HG03558 (cell line): ENCODE measurements around the gene TACC2.
"Not testable (repeated sequence)": the region's sequence is repeated elsewhere in the genome, so short reads cannot be mapped to it uniquely, and the experiment has no call there.

ENCODE experiments used
- ATAC-seq: cut with Tn5 transposase; IDR thresholded peaks from one replicate; pipeline ENCODE4 v1.9.1; 2021; ENCODE audit warnings: moderate number of reproducible peaks; ENCODE audit not compliant: unreplicated experiment; ENCODE audit errors: extremely low read depth

Gene TACC2, protein sequence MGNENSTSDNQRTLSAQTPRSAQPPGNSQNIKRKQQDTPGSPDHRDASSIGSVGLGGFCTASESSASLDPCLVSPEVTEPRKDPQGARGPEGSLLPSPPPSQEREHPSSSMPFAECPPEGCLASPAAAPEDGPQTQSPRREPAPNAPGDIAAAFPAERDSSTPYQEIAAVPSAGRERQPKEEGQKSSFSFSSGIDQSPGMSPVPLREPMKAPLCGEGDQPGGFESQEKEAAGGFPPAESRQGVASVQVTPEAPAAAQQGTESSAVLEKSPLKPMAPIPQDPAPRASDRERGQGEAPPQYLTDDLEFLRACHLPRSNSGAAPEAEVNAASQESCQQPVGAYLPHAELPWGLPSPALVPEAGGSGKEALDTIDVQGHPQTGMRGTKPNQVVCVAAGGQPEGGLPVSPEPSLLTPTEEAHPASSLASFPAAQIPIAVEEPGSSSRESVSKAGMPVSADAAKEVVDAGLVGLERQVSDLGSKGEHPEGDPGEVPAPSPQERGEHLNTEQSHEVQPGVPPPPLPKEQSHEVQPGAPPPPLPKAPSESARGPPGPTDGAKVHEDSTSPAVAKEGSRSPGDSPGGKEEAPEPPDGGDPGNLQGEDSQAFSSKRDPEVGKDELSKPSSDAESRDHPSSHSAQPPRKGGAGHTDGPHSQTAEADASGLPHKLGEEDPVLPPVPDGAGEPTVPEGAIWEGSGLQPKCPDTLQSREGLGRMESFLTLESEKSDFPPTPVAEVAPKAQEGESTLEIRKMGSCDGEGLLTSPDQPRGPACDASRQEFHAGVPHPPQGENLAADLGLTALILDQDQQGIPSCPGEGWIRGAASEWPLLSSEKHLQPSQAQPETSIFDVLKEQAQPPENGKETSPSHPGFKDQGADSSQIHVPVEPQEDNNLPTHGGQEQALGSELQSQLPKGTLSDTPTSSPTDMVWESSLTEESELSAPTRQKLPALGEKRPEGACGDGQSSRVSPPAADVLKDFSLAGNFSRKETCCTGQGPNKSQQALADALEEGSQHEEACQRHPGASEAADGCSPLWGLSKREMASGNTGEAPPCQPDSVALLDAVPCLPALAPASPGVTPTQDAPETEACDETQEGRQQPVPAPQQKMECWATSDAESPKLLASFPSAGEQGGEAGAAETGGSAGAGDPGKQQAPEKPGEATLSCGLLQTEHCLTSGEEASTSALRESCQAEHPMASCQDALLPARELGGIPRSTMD (N-terminal part only)

DNA sequence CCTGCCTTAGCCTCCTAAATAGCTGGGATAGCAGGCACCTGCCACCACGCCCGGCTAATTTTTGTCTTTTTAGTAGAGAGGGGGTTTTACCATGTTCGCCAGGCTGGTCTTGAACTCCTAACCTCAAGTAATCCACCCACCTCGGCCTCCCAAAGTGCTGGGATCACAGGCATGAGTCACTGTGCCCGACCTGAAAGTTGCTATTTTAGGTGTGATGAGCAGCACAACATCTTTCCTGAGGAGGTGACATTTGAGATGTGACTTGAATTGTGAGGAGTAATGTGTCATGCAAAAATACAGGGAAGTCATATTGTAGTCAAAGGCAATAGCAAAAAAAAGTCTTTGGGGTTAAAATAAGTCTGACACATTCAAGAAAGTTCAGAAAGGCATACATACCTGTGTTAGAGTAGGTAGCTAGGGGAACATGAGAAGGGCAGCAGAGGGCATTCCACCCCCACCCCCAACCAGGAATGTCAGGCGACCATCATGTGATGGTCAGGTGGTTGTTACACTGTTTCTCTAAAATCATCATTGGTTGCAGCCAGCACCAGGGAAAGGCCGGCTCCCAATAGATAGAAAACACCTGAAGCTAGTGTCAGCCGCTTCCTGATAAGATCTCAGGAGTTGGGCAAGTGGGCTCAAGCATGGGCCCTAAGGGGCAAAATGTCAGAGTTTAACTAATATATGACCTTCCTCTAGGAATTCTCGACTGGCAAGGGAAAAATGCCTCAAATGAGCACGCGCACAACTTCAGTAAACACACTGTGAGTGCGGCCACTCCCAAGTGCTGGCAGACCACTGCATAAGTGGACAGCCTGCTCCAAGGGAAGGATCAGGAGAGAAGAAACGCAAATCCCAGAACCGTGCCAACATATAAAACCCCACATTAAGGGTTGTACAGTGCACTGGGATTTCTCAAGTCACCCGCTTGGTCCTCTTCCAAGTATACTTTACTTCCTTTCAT, at the start of gene TACC2:
Gene TACC2 (plus strand): TSS at position 803 of the 964 bp plus-strand sequence. CDS start 32,819 bp downstream, outside the sequence.
- no peak for ATAC-seq

DNA sequence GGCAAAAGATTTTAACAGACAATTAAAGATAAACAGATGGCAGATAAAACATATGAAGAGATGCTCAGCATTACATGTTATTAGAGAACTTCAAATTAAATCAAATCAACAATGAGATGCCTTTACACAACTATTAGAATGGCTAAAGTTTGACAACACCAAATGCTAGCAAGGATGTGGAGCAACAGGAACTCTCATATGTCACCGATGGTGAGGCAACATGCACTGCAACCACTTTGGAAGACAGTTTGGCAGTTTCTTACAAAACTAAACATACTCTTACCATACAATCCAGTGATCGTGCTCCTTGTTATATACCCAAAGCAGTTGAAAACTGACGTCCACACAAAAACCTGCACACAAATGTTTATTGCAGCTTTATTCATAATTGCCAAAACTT, 47.4 kb upstream of the TACC2 start:
- no peak for ATAC-seq

DNA sequence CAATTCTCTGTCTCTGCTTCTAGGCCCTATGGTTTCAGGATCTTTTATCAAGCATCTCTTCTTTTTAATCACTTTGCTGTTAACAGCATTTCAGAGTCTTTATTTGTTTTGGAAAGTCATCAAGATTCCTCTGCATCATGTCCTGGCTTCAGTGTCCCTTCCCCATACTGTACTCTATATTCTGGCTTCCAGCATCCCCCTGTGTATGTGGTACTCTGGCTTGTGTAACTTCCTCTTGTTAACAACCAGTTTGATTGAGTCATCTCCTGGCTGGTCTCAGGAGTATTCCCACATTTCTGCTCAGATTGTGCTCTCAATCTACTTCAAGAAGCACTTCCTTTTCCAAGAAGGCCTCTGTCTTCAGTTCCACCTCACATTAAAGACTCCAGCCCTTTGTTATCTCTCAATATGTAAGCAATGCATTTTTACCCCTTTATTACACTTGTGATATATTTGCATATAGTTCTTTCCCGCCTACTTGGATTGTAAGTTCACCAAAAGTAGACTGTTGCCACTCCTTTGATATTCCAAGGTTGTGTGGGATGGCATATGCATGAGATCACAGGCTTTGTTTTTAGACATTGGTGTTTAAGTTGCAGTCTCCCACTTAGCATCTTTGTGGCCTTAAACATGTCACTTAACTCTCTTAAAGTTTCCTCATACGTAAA, 46.1 kb upstream of the TACC2 start:
- no peak for ATAC-seq

DNA sequence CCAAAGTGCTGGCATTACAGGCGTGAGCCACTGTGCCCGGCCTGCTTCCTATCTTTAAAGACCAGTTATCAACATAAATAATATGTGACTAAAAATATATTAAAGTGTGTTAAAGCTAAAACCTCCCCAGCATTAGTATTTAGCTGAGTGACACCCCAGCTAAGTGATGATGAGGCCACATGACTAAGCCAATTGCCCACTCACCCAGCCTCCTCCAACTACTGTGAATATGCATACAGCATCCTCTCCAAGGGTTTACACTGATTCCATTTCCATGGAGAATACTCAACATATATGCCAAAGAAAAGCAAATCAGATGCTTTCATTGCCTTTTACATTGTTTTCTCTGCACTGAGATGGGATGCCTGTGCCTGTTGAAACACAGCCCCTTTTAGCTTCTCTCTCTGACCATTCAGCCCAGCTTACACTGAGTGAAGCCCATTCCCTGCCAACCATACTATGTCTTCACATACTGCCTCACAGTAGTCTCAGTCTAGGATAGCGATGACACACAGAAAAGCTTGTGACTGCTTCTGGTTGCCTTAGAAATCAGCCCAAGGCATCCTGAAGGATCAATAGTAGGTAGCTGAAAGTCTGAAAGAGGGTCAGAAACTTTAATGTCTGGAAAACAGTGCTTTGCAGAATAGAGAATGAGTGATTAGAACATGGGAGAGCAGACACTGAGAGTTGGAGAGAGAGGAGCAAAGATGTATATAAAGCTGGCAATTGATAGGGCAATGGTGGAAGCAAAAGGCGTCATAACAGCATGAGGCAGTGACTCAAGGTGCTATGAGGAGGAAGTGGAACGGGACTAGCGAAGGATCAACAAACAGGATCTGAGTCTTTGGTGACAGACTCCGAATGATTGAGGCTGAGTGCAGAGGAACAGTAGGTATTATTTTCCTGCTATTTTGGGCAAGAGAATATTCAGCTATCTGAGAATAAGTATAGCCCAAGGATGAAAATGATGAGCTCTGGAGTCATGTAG, 41.3 kb upstream of the TACC2 start:
- ATAC-seq, result no peak

DNA sequence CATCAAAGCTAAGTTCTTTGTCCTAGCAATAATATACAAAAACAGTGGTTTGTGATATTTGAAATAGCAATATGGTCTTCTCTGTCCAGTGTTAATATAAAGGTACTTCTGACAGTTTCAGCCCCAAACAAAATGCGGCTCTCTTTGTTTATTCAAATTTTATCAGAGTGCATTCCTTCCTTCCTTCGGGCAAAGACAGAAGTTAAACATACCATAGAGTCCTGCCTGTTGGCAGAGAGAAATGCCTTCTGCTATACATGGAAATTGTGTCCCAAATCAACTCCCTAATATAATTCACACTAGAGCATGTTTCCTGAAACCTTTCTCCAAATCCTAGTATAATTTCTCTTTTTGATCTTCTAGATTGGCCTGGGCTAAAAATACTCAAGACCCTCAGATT, 39.9 kb upstream of the TACC2 start:
- ATAC-seq, result no peak

DNA sequence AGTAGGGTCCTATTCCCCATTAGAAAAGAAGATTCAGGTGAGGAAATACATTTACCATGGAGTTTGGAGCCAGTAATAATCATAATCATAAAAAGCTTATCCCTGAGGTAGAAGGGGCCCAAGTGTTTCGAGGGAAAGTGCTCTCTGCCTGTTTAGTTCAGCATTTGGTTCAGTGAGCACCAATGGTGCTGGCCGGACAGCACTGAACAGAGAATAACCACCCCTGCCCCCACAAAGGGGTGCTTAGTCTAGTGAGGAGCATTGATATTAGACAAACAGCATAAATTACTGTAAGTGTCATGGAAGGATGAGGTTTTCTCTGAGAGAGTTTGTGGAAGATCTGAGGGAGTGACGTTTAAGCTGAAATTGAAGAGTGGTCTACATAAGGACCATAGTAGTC, 39.5 kb upstream of the TACC2 start:
- ATAC-seq, result no peak

DNA sequence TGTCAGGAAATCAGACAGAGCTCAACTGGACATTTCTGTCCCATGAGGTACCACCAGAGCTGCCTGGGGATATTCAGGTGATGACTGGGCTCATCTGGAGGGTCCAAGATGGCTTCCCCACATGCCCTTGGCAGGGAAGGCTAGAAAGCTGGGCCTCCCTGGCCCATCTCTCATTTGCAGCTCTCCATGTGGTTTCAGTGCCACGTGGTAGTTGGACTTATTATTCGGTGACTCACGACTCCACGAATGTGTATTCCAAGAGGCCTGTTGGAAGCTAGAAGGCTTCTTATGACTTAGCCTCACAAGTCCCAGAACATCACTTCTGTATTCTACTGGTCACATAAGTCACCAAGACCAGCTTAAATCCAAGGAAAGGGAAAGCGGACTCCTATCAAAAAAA, 36.7 kb upstream of the TACC2 start:
- no peak for ATAC-seq

DNA sequence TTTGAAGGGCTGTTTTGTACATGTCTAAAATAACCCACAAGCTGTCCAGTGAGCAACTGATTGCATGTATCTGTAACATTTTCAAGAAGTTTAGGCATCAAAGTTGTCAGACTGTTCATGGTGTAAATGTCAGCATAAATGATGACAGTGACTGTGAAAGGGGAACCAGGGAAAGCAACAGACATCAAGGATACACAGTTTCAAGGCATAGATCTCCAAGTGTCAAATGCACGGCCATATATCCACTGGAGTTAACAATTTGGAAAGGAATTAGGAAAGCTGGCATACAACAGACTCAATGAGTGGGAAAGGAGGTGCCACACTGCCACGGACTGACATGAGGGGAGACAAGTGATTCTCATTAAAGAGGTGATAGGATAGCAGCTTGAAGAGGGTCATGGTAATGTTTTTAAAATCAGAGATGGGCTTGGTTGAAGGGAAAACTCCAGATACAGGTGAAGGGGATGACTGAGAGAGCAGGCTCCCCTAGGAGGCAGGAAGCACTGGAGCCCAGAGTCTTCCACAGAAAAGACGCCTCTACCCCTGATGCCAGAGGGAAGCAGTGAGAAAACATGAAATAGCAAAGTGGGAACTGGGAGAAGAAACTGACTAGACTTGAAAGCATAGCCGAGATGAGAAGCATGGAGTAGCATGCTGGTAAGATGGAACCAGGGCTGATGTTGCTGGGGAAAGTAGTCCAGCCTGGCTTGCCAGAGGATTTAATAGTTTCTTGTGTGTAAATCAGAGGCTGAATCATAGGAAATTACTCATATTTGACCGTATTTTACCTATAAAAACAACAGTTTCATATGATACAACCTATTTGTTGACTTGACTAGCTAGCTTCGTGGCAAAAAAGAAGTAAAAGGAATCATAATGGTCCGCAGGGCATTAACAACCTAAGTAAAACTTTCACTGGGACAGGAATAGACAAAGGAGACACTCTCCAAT, 32.6 kb upstream of the TACC2 start:
- no peak for ATAC-seq

DNA sequence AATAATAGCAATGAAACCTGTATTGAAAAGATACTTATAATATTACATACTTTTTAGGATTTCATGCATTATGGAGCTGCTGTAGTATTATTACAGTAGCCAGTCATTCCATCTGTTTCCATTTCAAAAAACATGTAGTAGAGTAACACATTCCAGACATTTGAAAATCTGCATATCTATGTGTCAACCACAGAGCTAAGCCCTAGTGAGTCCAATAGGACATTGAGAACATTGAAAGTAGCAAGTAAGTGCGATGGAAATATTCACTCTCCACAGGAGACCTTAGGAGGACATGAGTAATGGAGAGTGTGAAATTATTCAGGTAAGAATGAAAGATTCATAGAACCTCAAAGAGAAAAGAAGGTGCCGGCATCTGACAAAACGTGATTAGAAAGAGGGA, 29.3 kb upstream of the TACC2 start:
- ATAC-seq, result no peak

DNA sequence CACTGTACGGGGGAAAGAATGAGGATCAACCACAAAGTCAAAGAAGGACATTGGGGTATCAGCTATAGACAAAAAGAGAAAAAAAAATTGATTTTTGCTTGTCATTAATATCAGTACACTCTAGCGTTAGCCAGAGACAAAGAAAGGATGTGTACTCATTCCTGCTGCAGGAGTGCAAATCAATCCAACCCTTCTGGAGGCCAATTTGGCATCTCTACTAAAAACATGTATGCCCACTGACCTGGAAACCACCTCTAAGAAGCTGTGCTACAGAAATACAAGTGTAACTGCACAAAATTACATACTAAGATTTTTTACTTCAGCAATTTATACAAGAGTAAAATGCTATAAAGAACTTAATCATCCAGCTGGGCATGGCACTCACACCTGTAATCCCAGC, 27.5 kb upstream of the TACC2 start:
- ATAC-seq, result no peak

DNA sequence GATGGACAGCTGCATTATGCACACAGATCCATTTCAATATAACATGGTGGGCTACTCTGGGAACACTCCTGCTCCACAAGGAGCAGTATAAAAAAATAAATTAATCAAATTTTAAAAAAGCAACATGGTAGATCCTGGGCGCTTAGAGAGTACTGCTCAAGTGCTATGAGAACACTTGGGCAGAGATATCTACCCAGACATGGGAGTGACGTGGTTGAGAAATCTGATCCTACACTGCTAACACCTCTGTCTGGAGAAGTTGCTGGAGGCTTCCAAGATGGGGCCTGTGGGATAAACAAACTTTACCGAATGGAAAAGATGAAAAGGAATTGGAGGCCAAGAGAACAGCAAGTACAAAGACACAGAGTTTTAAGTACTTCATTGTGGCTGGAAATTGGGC, 23.0 kb upstream of the TACC2 start:
- ATAC-seq, result no peak

DNA sequence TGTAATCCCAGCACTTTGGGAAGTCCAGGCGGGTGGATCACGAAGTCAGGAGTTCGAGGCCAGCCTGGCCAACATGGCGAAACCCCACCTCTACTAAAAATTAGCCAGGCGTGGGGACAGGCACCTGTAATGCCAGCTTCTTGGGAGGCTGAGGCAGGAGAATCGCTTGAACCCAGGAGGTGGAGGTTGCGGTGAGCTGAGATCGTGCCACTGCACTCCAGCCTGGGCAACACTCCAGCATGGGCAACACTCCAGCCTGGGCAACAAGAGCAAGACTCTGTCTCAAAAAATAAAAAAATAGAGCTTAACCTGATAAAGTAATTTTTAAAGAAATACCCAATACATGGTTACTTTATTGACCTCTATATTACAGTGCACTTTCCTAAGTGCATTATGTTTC, 19.9 kb upstream of the TACC2 start:
- ATAC-seq, result not testable (repeated sequence)

DNA sequence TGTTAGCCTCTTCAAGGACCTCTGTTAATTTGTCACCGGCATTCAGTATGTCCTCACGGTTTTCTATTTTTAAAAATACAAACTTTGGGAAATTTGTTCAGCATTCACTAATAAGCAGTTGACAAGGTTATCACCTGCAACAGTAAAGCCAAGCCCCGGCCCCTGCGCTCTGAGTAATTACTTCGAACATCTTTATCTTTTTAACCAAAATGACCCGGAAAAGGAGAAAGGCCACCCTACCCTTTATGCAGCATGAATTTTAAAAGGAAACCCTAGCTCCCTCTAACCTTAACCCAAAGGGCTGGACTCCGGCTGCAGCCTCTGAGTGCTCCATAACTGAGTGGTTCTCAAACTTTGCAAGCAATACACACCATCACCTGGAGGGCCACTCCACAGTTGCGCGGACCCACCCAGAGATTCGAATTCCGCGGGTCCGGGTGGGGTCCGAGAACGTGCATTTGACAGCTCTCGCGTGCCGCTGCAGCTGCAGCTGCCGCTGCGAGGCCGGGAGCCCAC, 14.9 kb upstream of the TACC2 start:
- ATAC-seq, result peak; percentile 17

DNA sequence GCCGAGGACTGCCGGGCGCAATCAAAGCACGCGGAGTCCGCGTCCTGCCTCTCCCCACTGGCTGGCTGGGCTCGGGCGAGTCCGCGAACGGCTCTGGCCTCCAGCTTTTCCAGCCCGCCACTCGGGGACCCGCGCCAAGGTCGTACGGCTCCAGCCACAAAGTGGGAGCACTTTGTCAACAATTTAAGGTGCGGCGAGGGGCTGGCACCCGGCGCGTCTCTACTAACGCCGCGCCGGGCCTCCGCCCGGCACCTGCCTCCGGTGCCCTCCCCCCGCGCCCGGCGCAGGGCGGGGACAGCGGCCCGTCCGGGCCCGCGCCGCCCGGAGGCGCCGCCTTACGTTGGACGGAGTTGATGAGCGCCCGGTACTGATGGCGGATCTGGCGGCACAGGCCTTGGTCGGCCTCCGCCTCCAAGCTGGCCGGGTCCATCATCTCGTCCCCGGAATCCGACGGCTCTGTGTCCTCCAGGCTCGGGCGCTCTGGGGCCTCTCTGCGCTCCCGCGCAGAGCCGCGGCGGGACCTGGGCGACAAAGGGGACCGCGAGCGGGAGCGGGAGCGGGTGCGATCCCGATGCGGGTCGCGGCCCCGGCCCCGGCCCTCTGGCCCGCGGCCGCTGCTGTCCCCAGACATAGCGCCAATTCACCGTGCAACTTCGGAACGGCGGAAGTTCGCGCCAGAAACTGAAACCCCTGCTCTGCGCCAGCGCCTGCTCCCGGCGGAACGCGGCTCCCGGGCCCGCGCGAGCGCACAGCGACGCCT, 14.2 kb upstream of the TACC2 start, which contains the start of gene NSMCE4A:
Gene NSMCE4A (minus strand): TSS at position 683 of the 760 bp plus-strand sequence. CDS start 52 bp downstream, at position 631.
- ATAC-seq, result peak; percentile 67

DNA sequence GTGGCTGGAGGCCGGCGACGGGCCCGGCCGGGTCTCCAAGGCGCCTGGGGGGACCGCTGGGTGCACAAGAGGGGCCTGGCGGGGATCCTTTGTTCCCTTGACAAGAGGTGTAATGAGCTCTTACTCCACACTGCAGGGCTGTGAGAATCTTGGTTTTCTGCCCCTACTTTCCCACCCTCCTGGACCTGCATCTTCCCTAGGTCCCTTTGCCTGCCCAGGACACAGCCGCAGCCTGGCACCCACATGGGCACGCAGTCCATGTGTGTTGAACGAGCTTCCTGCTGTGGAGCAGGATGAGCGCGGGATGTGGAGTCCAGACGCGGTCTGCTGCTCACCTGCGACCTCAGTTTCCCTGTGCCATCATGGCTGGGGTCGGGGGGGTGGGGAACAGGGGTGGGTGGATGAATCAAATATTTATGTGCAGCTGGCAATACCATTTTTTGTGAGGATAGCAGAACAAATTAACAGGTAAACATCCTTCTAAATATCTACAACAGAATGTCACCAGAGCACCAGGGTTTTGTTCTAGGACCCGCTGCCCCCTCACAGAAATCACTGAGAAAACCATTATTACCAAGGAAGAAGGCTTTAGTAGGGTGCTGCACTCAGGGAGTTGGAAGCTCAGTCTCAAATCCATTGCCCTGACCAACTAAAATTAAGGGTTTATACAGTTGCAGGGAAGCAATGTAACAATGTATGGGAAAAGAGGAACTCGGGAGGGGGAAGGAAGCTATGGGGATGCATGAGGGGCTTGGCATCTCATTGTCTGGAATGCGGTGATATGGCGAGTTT, 13.5 kb upstream of the TACC2 start:
- ATAC-seq, result no peak
